ENCODE data around the gene PPIA.
"Not testable (repeated sequence)": the region's sequence is repeated elsewhere in the genome, so short reads cannot be mapped to it uniquely, and the experiment has no call there.

The PPIA gene

DNA sequence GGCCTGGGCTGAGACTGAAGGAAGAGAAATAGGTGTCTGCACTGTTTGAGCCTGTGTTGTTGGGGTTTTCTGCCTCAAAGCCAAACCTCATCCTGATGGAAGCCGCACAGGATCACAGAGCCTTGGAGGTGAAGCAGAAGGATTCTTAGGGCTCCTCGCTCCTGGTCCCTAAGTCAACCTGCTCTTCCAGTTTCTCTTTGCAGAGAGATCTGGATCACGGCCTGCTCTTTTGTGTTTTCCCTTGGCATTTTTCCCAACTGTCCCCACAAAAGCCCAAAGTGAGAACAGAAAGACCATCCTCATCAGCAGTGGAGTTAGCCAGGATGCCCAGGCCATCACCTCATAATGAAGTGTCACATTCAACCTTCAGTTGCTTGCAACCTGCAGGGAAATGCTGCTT, 20.3 kb upstream of the PPIA start:
- TF ChIP-seq POU2F2 (IDR thresholded peaks at IDR 0.05; ENCODE audit: low read depth, low read length) (no peak), TAF1 (IDR thresholded peaks at IDR 0.05; ENCODE audit: low read depth, low read length) (no peak), PAX5 (IDR thresholded peaks at IDR 0.05; ENCODE audit: insufficient read depth, low read length, severe bottlenecking) (no peak), POLR2A (IDR thresholded peaks at IDR 0.05; ENCODE audit: low read depth, low read length) (no peak), SPI1 (IDR thresholded peaks at IDR 0.05; ENCODE audit: low read depth, low read length) (no peak), POLR2AphosphoS5 (IDR thresholded peaks at IDR 0.05; ENCODE audit: low read depth, low read length) (no peak)
- DNase-seq (ENCODE audit: insufficient read length, low spot score), result no peak
- FAIRE-seq, result no peak

DNA sequence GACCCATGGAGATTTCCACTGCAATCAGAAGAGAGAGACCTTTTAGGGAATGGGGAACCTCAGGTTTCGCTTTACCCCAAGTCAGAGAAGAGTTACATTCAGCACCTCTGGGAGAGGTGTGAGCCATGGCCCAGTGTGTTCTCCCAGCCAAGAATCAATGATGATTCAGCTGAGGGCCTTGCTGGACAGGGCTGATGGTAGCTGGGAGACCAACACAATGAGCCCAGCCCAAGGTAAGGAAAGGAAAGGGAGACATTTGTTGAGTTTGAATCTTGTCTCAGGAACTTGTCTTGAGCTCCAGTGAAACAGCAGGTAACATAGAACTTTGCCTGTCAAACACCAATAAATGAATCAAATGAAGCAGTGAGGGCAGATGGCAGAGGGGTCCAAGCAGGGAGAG, 14.0 kb upstream of the PPIA start:
- FAIRE-seq (no peak), DNase-seq (ENCODE audit: insufficient read length, low spot score) (no peak)
- no peak for TF ChIP-seq SPI1 (IDR thresholded peaks at IDR 0.05; ENCODE audit: low read depth, low read length)
- no peak for TF ChIP-seq POLR2AphosphoS5 (IDR thresholded peaks at IDR 0.05; ENCODE audit: low read depth, low read length)
- no peak for TF ChIP-seq PAX5 (IDR thresholded peaks at IDR 0.05; ENCODE audit: insufficient read depth, low read length, severe bottlenecking)

DNA sequence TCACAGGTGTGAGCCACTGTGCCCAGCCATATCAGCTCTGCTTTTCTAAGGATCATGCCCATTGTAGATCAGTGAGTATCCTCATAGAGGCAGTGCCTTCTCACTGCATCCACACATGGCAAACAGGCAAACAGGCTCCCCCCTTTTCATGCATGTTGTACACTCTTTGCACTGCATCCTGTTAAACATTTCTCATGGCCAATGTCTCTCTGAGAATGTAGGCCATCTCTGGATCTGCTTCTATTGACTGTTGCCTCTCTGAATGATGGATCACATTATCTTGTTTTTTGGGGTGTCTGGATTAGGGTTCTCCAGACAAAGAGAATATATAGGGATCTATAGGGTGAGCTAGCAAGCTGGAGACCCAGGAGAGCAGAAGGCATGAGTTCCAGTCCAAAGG, 13.1 kb upstream of the PPIA start:
- TF ChIP-seq POU2F2 (IDR thresholded peaks at IDR 0.05; ENCODE audit: low read depth, low read length) (no peak), PAX5 (IDR thresholded peaks at IDR 0.05; ENCODE audit: insufficient read depth, low read length, severe bottlenecking) (no peak), POLR2A (IDR thresholded peaks at IDR 0.05; ENCODE audit: low read depth, low read length) (no peak), SPI1 (IDR thresholded peaks at IDR 0.05; ENCODE audit: low read depth, low read length) (no peak), TAF1 (IDR thresholded peaks at IDR 0.05; ENCODE audit: low read depth, low read length) (no peak), POLR2AphosphoS5 (IDR thresholded peaks at IDR 0.05; ENCODE audit: low read depth, low read length) (no peak)
- FAIRE-seq, result no peak

GRCh38 chr7:44784364-44784763, 12.1 kb upstream of the PPIA start:
- no peak for DNase-seq (ENCODE audit: insufficient read length, low spot score)
- no peak for TF ChIP-seq TAF1 (IDR thresholded peaks at IDR 0.05; ENCODE audit: low read depth, low read length)
- TF ChIP-seq POLR2A (IDR thresholded peaks at IDR 0.05; ENCODE audit: low read depth, low read length), result no peak
- TF ChIP-seq PAX5 (IDR thresholded peaks at IDR 0.05; ENCODE audit: insufficient read depth, low read length, severe bottlenecking), result no peak
- TF ChIP-seq POLR2AphosphoS5 (IDR thresholded peaks at IDR 0.05; ENCODE audit: low read depth, low read length), result no peak
- no peak for TF ChIP-seq POU2F2 (IDR thresholded peaks at IDR 0.05; ENCODE audit: low read depth, low read length)
- no peak for TF ChIP-seq SPI1 (IDR thresholded peaks at IDR 0.05; ENCODE audit: low read depth, low read length)
- no peak for FAIRE-seq

More for the DNA sequence above, 13.1 kb upstream of the PPIA start:
- DNase-seq (ENCODE audit: insufficient read length, low spot score), result no peak

DNA sequence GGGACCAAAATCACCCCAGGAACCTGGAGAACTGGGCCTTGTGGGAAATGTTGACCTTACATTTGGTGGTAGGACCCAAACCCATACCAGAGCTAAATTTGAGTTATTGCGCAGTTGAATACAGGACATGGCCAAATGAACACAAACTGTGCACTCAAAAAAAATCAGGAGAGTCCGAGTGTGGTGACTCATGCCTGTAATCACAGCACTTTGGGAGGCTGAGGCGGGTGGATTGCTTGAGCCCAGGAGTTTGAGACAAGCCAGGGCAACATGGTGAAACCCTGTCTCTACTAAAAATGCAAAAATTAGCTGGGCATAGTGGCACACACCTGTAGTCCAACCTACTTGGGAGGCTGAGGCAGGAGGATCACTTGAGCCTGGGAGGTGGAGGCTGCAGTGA, 11.3 kb upstream of the PPIA start:
- not testable (repeated sequence) for FAIRE-seq; DNase-seq (ENCODE audit: insufficient read length, low spot score)

DNA sequence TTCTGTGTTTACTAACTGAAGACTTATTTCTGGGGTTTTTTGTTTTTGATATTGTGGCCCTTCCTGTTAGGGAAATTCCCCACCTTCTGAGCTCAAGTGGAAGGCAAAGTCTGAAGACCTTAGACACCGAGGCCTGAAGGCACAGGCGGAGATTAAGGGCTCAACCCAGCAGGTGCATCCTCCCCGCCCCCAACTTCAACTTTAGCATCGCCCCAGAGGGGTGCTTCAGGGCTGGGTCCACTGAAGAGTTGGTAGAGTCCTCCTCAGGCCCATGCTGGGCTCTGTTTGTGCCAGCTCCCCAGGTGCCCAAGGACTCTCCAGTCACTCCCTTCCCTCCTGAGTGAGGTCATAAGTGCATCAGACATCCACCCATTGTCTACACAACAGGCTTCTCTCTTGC, 9.4 kb upstream of the PPIA start:
- FAIRE-seq (no peak), DNase-seq (ENCODE audit: insufficient read length, low spot score) (no peak)
- TF ChIP-seq POLR2A (IDR thresholded peaks at IDR 0.05; ENCODE audit: low read depth, low read length) (no peak), SPI1 (IDR thresholded peaks at IDR 0.05; ENCODE audit: low read depth, low read length) (no peak), PAX5 (IDR thresholded peaks at IDR 0.05; ENCODE audit: insufficient read depth, low read length, severe bottlenecking) (no peak), TAF1 (IDR thresholded peaks at IDR 0.05; ENCODE audit: low read depth, low read length) (no peak), POU2F2 (IDR thresholded peaks at IDR 0.05; ENCODE audit: low read depth, low read length) (no peak), POLR2AphosphoS5 (IDR thresholded peaks at IDR 0.05; ENCODE audit: low read depth, low read length) (no peak)

DNA sequence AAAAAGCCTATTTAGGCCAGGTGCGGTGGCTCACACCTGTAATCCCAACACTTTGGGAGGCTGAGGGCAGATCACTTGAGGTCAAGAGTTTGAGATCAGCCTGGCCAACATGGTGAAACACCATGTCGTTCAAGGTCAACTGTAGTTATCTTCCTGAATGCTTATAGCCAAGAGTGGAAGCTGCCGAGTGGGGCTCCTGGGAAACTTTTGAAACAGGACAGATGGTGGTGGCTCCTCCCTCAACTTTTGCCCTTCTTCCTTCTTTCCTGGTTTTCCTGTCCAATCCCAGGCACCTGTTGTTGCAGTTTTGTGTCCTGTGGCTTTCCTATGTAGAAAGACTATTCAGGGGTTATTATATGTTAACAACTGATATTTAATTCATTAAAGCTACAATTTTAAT, 8.7 kb upstream of the PPIA start:
- TF ChIP-seq TAF1 (IDR thresholded peaks at IDR 0.05; ENCODE audit: low read depth, low read length) (no peak), POLR2A (IDR thresholded peaks at IDR 0.05; ENCODE audit: low read depth, low read length) (no peak), PAX5 (IDR thresholded peaks at IDR 0.05; ENCODE audit: insufficient read depth, low read length, severe bottlenecking) (no peak), POU2F2 (IDR thresholded peaks at IDR 0.05; ENCODE audit: low read depth, low read length) (no peak), SPI1 (IDR thresholded peaks at IDR 0.05; ENCODE audit: low read depth, low read length) (no peak), POLR2AphosphoS5 (IDR thresholded peaks at IDR 0.05; ENCODE audit: low read depth, low read length) (no peak)
- FAIRE-seq, result no peak

DNA sequence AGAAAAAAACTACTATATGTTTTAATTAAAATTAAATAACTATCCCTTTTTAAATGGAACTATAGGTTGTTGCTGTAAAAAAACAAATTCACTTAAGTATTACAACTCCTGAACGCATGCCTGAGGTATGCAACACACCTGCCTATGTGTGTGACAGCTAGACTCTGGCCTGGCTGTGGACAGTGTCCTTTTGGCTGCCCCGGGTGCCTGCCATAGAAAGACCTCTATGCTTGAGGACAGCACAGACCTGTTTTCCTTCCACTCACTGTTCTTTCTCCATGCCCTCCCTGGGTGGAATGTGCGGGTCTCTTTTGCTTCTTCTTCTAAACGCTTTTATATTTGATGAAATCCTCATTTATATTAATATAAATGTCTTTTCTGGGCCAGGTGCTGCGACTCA, 6.5 kb upstream of the PPIA start:
- FAIRE-seq (no peak), DNase-seq (ENCODE audit: insufficient read length, low spot score) (no peak)
- TF ChIP-seq TAF1 (IDR thresholded peaks at IDR 0.05; ENCODE audit: low read depth, low read length) (no peak), SPI1 (IDR thresholded peaks at IDR 0.05; ENCODE audit: low read depth, low read length) (no peak), POLR2A (IDR thresholded peaks at IDR 0.05; ENCODE audit: low read depth, low read length) (no peak), POLR2AphosphoS5 (IDR thresholded peaks at IDR 0.05; ENCODE audit: low read depth, low read length) (no peak), PAX5 (IDR thresholded peaks at IDR 0.05; ENCODE audit: insufficient read depth, low read length, severe bottlenecking) (no peak), POU2F2 (IDR thresholded peaks at IDR 0.05; ENCODE audit: low read depth, low read length) (no peak)

More for the DNA sequence above, 8.7 kb upstream of the PPIA start:
- DNase-seq (ENCODE audit: insufficient read length, low spot score), result no peak

GRCh38 chr7:44791278-44792219, 4.9 kb upstream of the PPIA start:
- DNase-seq (ENCODE audit: insufficient read length, low spot score) (no peak), FAIRE-seq (peak; percentile 5)
- TF ChIP-seq PAX5 (IDR thresholded peaks at IDR 0.05; ENCODE audit: insufficient read depth, low read length, severe bottlenecking), result no peak
- no peak for TF ChIP-seq TAF1 (IDR thresholded peaks at IDR 0.05; ENCODE audit: low read depth, low read length)
- no peak for TF ChIP-seq POLR2A (IDR thresholded peaks at IDR 0.05; ENCODE audit: low read depth, low read length)
- no peak for TF ChIP-seq POU2F2 (IDR thresholded peaks at IDR 0.05; ENCODE audit: low read depth, low read length)
- TF ChIP-seq SPI1 (IDR thresholded peaks at IDR 0.05; ENCODE audit: low read depth, low read length), result no peak
- no peak for TF ChIP-seq POLR2AphosphoS5 (IDR thresholded peaks at IDR 0.05; ENCODE audit: low read depth, low read length)

DNA sequence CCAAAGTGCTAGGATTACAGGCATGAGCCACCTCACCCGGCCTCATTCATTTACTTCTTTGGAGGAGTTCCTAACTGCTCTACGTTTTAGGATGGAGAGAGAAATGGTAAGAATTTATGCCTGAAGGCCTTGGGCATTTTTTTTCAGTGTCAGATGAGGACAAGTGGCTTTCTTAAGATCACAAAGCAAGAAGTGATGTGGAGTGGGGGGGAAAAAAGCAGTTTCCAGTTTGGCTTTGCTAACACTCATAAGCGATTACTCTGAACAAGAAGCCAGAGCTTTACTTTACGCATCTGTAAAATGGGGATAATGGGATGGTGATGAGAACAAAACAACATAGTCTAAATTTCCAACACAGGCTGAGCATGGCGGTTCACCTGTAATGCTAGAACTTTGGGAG, 2.6 kb upstream of the PPIA start:
- no peak for DNase-seq (ENCODE audit: insufficient read length, low spot score)
- FAIRE-seq, result no peak
- TF ChIP-seq TAF1 (IDR thresholded peaks at IDR 0.05; ENCODE audit: low read depth, low read length) (no peak), PAX5 (IDR thresholded peaks at IDR 0.05; ENCODE audit: insufficient read depth, low read length, severe bottlenecking) (no peak)
